GM21619 (cell line): ENCODE results near the gene MADD.

Experiments used
- ATAC-seq: cut with Tn5 transposase; IDR thresholded peaks from one replicate; pipeline ENCODE4 v1.9.1; 2021; ENCODE audit not compliant: unreplicated experiment

MADD gene

GRCh38 chr11:47378010-47378835 is 108.3 kb downstream of the MADD start, which contains the start of gene SPI1:
Gene SPI1 (minus strand): TSS chr11:47378547. CDS start chr11:47378353, 194 bp downstream.
- peak; percentile 77 for ATAC-seq

- peak; percentile 6 for ATAC-seq
Observed at GRCh38 chr11:47378836-47379170, 108.9 kb downstream of the MADD start.

- ATAC-seq, result no peak
Observed at GRCh38 chr11:47379317-47379716, 109.4 kb downstream of the MADD start.
